ENCODE results near the gene CCNO. TPM values are rescaled to one million over a fixed set of nuclear protein-coding genes. Genes with fewer than 3 reads are reported as not detected.
A peak's percentile ranks its signal among the peaks of the same experiment; 100 is the strongest.

CCNO gene, protein sequence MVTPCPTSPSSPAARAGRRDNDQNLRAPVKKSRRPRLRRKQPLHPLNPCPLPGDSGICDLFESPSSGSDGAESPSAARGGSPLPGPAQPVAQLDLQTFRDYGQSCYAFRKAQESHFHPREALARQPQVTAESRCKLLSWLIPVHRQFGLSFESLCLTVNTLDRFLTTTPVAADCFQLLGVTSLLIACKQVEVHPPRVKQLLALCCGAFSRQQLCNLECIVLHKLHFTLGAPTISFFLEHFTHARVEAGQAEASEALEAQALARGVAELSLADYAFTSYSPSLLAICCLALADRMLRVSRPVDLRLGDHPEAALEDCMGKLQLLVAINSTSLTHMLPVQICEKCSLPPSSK
- not detected in 2 replicates for total RNA-seq (2014; rRNA removed; shearing (Covaris generic))
- polyA plus RNA-seq (2016; fragmentation: Nextera tagmentation; extraction: Ambion mirVana) = 0.21 TPM in 1 of 2 replicates, not detected in the other
- long read RNA-seq = 0 reads

DNA sequence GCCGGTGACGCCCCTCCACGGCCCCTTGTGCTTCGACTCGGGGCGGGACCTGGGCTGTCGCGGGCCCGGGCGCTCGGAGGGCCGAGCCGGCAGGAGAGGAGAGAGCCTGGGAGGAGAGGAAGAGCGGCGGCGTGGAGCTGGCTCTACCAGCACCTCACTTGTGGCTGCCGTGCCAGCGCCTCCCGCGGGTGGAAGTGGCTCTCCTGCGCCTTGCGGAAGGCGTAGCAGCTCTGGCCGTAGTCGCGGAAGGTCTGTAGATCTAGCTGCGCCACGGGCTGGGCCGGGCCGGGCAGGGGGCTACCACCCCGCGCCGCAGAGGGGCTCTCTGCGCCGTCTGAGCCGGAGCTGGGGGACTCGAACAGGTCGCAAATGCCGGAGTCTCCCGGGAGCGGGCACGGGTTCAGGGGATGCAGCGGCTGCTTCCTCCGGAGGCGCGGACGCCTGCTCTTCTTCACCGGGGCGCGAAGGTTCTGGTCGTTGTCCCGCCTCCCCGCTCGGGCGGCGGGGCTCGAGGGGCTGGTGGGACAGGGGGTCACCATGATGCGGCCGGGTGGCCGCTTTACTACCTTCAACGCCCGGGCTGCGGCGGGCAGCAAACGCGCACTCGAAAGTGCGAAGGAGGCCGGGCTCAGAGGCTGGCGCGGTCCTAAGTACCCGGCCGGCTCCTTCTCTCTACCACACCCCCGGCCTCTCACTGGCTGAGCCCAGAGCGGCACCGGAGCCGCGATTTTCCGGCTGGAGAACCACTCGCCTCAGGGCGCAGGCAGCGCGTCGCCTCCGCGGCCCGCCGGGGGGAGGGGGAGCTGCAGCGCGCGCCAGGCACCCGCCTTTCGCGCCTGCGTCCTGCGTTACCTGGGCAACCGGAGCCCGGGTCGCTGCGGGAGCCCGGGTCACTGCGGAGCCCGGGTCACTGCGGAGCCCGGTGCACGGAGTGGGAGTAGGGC, at the start of gene CCNO:
CCNO (minus strand) TSS at position 624 of the 944 bp plus-strand sequence; CDS start at position 539, 85 bp downstream.
- H3K4me3 ChIP-seq = peak within 1 kb of the TSS; percentile 74
- no peak within 1 kb of the TSS for H3K27ac ChIP-seq (ENCODE audit: low read depth)
- Mint-ChIP-seq H3K4me1 (peaks cover 21% of the 10 kb centered on the region), H3K27me3 (ENCODE audit: insufficient read depth, low read depth, poor library complexity) (peaks cover 86% of the 10 kb centered on the region), H3K27ac (no peak within 1 kb of the TSS), H3K4me3 (peak within 1 kb of the TSS; percentile 88), H3K36me3 (ENCODE audit: low read depth) (peaks cover 3% of the 10 kb centered on the region; the same call in 1 of the 3 replicates), H3K9me3 (peaks cover 5% of the 10 kb centered on the region)
- H3K9me2 ChIP-seq (ENCODE audit: insufficient read depth) = no peaks in the 10 kb centered on the region
- peaks cover 26% of the 10 kb centered on the region for H3K4me1 ChIP-seq (ENCODE audit: insufficient read depth)
- ATAC-seq = peak; percentile 84
- H2AFZ ChIP-seq = peak within 1 kb of the TSS; percentile 98
- peaks cover 23% of the 10 kb centered on the region for H3F3A ChIP-seq (replicated peaks; ENCODE audit: low read depth)
- H3K27me3 ChIP-seq (ENCODE audit: insufficient read depth) = peaks cover 100% of the 10 kb centered on the region
- H3K79me2 ChIP-seq (replicated peaks; ENCODE audit: insufficient read depth) = no peaks in the 10 kb centered on the region
- peak; percentile 93 for DNase-seq (ENCODE audit: low spot score)
- peak within 1 kb of the TSS; percentile 95 for H3K4me2 ChIP-seq
- TF ChIP-seq CREB1 (CRISPR knock-in tag; IDR thresholded peaks at IDR 0.05; ENCODE audit: low read depth) (peak; percentile 48; the same call in 1 of the 2 replicates), EZH2 (IDR thresholded peaks at IDR 0.05; ENCODE audit: low read depth, unreplicated experiment) (peak; percentile 90), EZH2phosphoT487 (IDR thresholded peaks at IDR 0.05; ENCODE audit: unreplicated experiment) (peak; percentile 55)
- TF ChIP-seq, protein P1, sequence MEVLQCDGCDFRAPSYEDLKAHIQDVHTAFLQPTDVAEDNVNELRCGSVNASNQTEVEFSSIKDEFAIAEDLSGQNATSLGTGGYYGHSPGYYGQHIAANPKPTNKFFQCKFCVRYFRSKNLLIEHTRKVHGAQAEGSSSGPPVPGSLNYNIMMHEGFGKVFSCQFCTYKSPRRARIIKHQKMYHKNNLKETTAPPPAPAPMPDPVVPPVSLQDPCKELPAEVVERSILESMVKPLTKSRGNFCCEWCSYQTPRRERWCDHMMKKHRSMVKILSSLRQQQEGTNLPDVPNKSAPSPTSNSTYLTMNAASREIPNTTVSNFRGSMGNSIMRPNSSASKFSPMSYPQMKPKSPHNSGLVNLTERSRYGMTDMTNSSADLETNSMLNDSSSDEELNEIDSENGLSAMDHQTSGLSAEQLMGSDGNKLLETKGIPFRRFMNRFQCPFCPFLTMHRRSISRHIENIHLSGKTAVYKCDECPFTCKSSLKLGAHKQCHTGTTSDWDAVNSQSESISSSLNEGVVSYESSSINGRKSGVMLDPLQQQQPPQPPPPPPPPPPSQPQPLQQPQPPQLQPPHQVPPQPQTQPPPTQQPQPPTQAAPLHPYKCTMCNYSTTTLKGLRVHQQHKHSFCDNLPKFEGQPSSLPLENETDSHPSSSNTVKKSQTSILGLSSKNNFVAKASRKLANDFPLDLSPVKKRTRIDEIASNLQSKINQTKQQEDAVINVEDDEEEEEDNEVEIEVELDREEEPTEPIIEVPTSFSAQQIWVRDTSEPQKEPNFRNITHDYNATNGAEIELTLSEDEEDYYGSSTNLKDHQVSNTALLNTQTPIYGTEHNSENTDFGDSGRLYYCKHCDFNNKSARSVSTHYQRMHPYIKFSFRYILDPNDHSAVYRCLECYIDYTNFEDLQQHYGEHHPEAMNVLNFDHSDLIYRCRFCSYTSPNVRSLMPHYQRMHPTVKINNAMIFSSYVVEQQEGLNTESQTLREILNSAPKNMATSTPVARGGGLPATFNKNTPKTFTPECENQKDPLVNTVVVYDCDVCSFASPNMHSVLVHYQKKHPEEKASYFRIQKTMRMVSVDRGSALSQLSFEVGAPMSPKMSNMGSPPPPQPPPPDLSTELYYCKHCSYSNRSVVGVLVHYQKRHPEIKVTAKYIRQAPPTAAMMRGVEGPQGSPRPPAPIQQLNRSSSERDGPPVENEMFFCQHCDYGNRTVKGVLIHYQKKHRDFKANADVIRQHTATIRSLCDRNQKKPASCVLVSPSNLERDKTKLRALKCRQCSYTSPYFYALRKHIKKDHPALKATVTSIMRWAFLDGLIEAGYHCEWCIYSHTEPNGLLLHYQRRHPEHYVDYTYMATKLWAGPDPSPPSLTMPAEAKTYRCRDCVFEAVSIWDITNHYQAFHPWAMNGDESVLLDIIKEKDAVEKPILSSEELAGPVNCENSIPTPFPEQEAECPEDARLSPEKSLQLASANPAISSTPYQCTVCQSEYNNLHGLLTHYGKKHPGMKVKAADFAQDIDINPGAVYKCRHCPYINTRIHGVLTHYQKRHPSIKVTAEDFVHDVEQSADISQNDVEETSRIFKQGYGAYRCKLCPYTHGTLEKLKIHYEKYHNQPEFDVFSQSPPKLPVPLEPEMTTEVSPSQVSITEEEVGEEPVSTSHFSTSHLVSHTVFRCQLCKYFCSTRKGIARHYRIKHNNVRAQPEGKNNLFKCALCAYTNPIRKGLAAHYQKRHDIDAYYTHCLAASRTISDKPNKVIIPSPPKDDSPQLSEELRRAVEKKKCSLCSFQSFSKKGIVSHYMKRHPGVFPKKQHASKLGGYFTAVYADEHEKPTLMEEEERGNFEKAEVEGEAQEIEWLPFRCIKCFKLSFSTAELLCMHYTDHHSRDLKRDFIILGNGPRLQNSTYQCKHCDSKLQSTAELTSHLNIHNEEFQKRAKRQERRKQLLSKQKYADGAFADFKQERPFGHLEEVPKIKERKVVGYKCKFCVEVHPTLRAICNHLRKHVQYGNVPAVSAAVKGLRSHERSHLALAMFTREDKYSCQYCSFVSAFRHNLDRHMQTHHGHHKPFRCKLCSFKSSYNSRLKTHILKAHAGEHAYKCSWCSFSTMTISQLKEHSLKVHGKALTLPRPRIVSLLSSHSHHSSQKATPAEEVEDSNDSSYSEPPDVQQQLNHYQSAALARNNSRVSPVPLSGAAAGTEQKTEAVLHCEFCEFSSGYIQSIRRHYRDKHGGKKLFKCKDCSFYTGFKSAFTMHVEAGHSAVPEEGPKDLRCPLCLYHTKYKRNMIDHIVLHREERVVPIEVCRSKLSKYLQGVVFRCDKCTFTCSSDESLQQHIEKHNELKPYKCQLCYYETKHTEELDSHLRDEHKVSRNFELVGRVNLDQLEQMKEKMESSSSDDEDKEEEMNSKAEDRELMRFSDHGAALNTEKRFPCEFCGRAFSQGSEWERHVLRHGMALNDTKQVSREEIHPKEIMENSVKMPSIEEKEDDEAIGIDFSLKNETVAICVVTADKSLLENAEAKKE (CRISPR knock-in tag; IDR thresholded peaks at IDR 0.05) = no peak
- no peaks in the 10 kb centered on the region; the same call in 1 of the 2 replicates for H3K36me3 ChIP-seq (ENCODE audit: insufficient read depth)
- H4K20me1 ChIP-seq (replicated peaks; ENCODE audit: insufficient read depth) = peaks cover 33% of the 10 kb centered on the region
